OCI-LY7 (cell line): Measurements from ENCODE around the gene RAB3GAP2.

Experiments
- EZH2phosphoT487 ChIP-seq: fragments of 200-600 bp; sonication (generic); IDR thresholded peaks from 2 replicates; pipeline ENCODE4 v1.6.1; 2018; ENCODE audit warnings: low read depth, borderline replicate concordance, mild to moderate bottlenecking, mixed run types, antibody characterized with exemption, low read length, moderate library complexity, mixed read lengths
- TF ChIP-seq, protein P1 (sequence below): fragments of 200-600 bp; sonication (generic); conservative IDR thresholded peaks from 2 replicates; pipeline ENCODE4 v1.5.1; 2014; ENCODE audit warnings: mild to moderate bottlenecking, antibody characterized with exemption, low read length, moderate library complexity, mixed read lengths

DNA sequence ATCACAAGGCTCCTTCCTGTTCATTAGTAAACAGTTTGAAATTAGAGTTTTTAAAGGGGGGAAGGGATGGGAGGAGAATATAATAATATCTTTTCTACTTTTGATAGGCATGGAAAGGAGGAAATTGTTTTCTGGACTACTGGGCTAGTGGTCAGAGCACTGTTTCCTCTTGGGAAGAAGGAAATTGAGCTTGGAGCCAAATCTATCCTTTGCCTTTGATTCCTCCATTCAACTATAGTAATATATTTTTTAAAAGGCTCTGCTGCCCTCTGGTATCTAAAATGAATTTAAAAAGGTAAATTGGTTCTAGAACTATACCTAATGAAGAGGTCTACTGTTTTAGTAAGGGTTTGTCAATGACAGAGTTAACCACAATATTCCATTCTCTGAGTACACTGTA, 172.4 kb downstream of the RAB3GAP2 start:
- TF ChIP-seq, protein P1, sequence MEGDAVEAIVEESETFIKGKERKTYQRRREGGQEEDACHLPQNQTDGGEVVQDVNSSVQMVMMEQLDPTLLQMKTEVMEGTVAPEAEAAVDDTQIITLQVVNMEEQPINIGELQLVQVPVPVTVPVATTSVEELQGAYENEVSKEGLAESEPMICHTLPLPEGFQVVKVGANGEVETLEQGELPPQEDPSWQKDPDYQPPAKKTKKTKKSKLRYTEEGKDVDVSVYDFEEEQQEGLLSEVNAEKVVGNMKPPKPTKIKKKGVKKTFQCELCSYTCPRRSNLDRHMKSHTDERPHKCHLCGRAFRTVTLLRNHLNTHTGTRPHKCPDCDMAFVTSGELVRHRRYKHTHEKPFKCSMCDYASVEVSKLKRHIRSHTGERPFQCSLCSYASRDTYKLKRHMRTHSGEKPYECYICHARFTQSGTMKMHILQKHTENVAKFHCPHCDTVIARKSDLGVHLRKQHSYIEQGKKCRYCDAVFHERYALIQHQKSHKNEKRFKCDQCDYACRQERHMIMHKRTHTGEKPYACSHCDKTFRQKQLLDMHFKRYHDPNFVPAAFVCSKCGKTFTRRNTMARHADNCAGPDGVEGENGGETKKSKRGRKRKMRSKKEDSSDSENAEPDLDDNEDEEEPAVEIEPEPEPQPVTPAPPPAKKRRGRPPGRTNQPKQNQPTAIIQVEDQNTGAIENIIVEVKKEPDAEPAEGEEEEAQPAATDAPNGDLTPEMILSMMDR, result no peak
- TF ChIP-seq EZH2phosphoT487, result no peak
